AG04449 (cell line): ENCODE results near the gene NF1.
"Not testable (repeated sequence)": the region's sequence is repeated elsewhere in the genome, so short reads cannot be mapped to it uniquely, and the experiment has no call there.

Experiments
- CTCF ChIA-PET: fragments of 350-600 bp; formaldehyde crosslinking; extraction: SDS; loops from one replicate; lab custom pipeline; 2021; ENCODE audit warnings: antibody characterized with exemption; lab: Yijun Ruan, JAX
- POLR2A ChIA-PET: fragments of 400-600, 350-600 bp; formaldehyde crosslinking; extraction: SDS; loops from one replicate; lab custom pipeline; 2020; ENCODE audit warnings: antibody characterized with exemption, inconsistent platforms; lab: Yijun Ruan, JAX
- DNase-seq: peaks from one replicate; pipeline ENCODE4 v3.0.0-alpha.2; 2010; ENCODE audit warnings: low read depth, low spot score
- H3K4me3 ChIP-seq: 2 replicates; pipeline ENCODE4 v1.5.1; 2011; ENCODE audit warnings: low read depth, mild to moderate bottlenecking, control low read depth, low read length
- TF ChIP-seq, protein P1 (sequence below): IDR thresholded peaks from one replicate; pipeline ENCODE4 v1.5.1; 2011; ENCODE audit warnings: mild to moderate bottlenecking, moderate library complexity, low read length, control low read depth, inconsistent platforms; ENCODE audit not compliant: insufficient read depth; ENCODE audit errors: missing control alignments

NF1 gene

DNA sequence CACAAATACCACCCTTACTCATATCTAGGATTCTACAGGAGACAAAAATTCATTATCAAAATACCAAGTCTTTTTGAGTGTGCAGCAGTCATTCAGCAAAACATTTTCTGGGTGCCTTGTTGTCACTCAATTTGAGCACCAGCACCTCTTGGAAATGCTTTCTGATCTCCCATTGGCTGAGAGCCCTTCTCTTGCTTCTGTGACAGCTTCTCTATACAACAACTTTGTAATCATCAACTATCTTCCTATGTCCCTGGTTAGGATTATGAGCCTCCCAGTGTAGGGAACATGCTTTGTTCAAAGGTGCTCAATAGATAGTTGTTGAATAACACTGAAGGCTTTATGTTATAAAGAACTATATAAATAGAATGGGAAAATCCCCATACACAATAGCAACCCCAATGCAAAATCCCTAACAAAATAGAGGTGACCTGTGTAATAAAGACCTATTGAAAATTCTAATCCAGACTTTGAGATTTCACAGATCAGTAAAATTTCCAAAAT lies 286.4 kb downstream of the NF1 start:
- no peak overlapping the region for H3K4me3 ChIP-seq
- ChIA-PET POLR2A (no interaction called here), CTCF (interaction anchor here (4.9 kb wide), 1 partner anchor 8 kb away, joined by 27 read pairs; no protein-coding TSS in a partner anchor)
- DNase-seq, result no peak
- TF ChIP-seq, protein P1, sequence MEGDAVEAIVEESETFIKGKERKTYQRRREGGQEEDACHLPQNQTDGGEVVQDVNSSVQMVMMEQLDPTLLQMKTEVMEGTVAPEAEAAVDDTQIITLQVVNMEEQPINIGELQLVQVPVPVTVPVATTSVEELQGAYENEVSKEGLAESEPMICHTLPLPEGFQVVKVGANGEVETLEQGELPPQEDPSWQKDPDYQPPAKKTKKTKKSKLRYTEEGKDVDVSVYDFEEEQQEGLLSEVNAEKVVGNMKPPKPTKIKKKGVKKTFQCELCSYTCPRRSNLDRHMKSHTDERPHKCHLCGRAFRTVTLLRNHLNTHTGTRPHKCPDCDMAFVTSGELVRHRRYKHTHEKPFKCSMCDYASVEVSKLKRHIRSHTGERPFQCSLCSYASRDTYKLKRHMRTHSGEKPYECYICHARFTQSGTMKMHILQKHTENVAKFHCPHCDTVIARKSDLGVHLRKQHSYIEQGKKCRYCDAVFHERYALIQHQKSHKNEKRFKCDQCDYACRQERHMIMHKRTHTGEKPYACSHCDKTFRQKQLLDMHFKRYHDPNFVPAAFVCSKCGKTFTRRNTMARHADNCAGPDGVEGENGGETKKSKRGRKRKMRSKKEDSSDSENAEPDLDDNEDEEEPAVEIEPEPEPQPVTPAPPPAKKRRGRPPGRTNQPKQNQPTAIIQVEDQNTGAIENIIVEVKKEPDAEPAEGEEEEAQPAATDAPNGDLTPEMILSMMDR, result no peak

DNA sequence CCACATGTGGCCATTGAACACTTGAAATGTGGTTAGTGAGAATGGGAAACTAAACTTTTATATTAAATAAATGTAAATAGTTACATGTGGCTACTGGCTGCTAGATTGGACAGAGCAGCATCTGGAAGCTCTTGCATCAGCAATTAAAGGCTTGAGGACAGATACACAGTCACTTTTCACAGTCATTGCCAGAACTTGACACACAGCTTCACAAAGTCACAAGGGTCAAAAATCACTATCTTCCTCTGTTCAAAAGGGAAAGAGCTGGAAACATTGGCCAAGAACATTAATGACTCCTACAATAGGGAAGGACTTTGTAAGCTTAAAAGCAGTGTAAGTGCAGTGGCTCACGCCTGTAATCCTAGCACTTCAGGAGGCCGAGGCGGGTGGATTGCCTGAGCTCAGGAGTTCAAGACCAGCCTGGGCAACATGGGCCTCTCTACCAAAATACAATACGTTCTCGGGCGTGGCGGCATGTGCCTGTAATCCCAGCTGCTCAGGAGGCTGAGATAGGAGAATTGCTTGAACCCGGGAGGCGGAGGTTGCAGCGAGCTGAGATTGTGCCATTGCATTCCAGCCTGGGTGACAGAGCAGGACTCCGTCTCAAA lies 288.0 kb downstream of the NF1 start:
- not testable (repeated sequence) for H3K4me3 ChIP-seq, DNase-seq
- POLR2A ChIA-PET, result interaction anchor here (0.7 kb wide), 1 partner anchor 1224 kb away, joined by 4 read pairs; no protein-coding TSS in a partner anchor
- CTCF ChIA-PET, result interaction anchor here (0.8 to 2.0 kb wide), 5 partner anchors 8 to 166 kb away, joined by 3 to 17 read pairs (median 4); no protein-coding TSS in a partner anchor

DNA sequence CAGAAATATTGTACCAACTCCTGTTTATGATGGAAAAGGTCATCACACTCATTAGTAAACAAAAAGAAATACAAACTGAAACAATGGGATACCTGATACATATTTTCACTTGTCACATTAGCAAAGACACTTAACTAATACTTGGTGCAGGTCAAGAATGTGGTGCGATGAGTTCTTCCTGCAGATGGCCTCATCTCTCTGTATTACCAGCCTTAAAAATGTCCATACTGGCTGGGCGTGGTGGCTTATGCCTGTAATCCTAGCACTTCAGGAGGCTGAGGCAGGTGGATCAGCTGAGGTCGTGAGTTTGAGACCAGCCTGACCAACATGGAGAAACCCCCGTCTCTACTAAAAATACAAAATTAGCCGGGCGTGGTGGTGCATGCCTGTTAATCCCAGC lies 288.7 kb downstream of the NF1 start:
- DNase-seq, POLR2A ChIA-PET, H3K4me3 ChIP-seq: not testable (repeated sequence)
- CTCF ChIA-PET, result interaction anchor here (2.0 kb wide), 1 partner anchor 11 kb away, joined by 17 read pairs; no protein-coding TSS in a partner anchor

DNA sequence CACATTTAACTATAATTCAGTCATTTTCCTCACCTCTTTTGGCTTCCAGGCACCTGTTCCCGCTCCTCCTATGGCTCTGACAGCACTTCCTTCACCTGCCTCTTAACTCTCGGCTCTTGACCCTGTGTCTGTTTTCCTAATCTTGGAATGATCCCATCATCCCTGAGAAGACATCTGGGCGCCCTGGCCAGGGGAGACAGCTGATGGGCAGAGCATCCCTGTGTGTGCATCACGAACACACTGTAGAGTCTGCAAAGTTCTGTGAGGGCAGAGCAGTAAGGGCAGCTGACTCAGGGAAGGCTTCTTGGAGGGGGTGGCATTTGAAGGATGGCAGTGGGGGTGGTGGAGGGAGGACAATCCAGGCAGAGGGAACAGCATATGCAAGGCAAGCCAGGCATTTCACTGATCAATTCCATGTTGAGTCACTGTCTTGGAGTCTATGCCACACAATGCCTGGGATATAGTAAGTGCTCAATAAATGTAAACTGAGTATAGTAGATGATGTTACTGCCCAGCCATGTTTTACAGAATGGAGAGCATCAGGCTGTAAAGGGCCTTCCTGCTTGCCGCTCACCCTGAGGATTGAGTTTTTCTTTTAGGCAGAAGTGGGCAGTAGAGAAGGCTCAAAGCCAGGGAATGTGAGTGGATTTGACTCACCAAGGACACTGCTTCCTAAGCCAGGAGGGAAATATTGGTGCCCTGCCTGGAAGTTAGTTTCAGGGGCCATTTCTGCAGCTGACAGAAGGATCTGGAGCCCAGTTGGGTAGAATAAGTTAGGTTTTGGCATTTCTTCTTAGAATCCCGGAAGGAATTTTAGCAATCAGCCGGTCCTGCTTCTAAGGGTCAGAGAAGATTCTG lies 290.9 kb downstream of the NF1 start:
- no peak for DNase-seq
- ChIA-PET CTCF (no interaction called here), POLR2A (no interaction called here)
- H3K4me3 ChIP-seq, result no peak overlapping the region
- TF ChIP-seq, protein P1, result no peak

DNA sequence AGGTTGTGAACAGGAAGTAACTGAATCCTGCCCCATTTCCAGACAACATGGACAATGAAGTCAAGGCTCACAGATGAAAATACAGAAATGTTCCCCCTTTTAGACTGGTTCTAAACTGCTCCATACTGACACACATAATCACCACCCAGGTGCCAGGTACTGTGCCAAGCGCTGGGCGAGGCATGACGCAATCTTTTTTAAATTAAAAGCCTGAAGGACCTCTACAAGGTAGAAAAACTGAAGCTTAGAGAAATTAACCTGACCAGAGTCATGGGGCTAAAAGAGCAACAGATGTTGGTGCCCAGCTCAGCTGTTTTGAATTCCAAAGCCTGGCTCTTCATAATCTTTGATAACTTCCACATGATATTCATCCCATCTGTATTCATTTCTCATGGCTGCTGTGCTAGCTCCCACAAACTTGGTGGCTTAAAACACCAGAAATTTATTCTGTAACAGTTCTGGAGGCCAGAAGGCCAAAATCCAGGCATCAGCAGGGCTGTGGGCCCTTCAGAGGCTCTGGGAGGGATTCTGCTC lies 291.8 kb downstream of the NF1 start:
- TF ChIP-seq, protein P1, result no peak
- no peak for DNase-seq
- POLR2A ChIA-PET, result no interaction called here
- CTCF ChIA-PET, result no interaction called here
- H3K4me3 ChIP-seq, result no peak overlapping the region

DNA sequence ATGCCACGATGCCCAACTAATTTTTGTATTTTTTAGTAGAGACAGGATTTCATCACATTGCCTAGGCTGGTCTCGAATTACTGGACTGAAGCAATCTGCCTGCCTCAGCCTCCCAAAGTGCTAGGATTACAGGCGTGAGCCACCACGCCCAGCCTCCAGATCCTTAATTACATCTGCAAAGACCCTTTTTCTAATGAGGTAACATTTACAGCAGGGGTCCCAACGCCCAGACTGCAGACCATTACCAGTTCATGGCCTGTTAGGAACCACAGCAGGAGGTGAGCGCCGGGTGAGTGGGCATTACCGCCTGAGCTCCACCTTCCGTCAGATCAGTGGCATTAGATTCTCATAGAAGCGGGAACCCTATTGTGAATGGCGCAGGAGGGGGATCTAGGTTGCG lies 292.7 kb downstream of the NF1 start:
- H3K4me3 ChIP-seq, result no peak overlapping the region
- CTCF ChIA-PET, result interaction anchor here (3.0 to 4.1 kb wide), 3 partner anchors 8 to 138 kb away, joined by 24 to 58 read pairs (median 27); no protein-coding TSS in a partner anchor
- TF ChIP-seq, protein P1, result no peak
- POLR2A ChIA-PET, result no interaction called here
- DNase-seq, result no peak

DNA sequence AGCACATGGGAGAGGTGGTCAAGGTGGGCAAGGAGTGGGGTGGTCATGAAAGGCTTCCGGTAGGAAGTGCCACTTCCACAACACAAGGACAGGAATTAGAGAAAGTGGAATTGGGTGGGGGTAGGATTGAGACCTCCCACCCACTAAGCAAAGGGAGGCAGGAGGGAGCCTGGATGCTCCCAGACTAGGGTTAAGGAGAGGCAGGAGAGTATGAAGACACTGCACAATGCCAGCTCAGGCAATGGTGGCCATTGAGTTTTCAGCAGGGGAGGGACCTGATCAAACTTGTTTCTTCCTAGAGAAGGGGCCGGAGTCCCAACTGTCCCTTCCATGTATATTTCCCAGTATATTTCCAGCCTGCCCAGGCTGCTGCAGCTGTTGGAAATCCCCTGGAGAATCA lies 293.6 kb downstream of the NF1 start:
- TF ChIP-seq, protein P1, result no peak
- ChIA-PET CTCF (interaction anchor here (0.8 to 4.1 kb wide), 12 partner anchors 9 to 513 kb away, joined by 3 to 58 read pairs (median 6); partner anchors contain the start of gene UTP6), POLR2A (no interaction called here)
- DNase-seq, result no peak
- no peak overlapping the region for H3K4me3 ChIP-seq
